ENCODE results near the gene SLC50A1.

Gene SLC50A1

DNA sequence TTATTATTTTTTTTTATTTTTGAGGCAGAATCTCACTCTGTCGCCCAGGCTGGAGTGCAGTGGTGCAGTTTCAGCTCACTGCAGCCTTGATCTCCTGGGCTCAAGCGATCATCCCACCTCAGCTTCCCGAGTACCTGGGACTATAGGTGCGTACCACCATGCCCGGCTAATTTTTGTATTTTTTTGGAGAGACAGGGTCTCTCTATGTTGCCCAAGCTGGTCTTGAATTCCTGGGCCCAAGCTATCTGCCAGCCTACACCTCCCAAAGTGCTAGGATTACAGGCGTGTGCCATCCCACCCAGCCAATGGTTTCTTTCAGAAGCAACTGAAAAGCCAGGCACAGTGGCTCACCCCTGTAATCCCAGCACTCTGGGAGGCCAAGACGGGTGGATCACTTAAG lies 35.2 kb downstream of the SLC50A1 start:
- H3K4me3 ChIP-seq (replicated peaks in 1 of 2; ENCODE audit: low read depth in 2 of 2, low read length in 2 of 2) = no peak overlapping the region
- TF ChIP-seq, protein P1, sequence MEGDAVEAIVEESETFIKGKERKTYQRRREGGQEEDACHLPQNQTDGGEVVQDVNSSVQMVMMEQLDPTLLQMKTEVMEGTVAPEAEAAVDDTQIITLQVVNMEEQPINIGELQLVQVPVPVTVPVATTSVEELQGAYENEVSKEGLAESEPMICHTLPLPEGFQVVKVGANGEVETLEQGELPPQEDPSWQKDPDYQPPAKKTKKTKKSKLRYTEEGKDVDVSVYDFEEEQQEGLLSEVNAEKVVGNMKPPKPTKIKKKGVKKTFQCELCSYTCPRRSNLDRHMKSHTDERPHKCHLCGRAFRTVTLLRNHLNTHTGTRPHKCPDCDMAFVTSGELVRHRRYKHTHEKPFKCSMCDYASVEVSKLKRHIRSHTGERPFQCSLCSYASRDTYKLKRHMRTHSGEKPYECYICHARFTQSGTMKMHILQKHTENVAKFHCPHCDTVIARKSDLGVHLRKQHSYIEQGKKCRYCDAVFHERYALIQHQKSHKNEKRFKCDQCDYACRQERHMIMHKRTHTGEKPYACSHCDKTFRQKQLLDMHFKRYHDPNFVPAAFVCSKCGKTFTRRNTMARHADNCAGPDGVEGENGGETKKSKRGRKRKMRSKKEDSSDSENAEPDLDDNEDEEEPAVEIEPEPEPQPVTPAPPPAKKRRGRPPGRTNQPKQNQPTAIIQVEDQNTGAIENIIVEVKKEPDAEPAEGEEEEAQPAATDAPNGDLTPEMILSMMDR (IDR thresholded peaks at IDR 0.05; ENCODE audit: low read depth, low read length) = no peak
- no peak for DNase-seq (ENCODE audit: low read depth in 2 of 2)

DNA sequence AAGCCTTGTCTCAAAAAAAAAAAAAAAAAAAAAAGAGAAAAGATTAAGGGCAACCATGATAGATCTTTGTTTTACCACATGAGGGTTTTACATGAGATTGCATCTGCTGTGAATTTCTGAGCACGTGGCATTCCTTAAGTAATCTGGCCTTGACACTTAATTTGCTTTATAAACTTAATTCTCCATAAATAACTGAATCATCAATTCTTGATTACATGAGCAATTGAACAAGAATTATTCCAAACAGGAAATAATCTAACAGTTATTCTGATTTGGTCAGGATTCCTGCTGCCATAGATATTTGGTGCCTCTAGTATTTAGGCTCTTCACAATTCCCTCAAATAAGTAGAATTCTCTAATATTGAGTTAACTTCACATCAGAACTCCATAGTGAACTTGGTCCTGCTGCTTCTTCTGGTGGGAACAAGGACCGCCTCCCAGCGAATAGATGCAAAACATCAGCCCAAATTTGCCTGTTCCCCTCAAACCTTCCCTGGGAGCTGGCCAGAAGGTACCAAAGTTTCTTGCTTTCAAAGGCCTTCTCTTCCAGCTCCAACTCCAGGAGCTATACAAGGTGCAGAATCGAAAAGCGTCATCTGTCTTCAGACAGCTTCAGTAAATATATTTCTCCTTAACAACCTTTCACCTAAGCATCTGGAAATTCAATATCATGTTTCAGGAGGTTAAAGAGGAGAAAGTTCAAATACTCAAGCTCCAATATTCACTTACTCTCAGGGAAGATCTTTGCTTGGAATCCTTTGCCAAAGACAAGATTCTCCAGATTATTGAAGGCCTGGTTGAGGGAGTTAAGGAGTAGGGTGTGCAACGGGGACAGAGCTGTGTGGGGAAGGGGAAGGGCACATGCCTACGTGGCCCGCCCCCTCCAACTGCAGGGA lies 36.4 kb downstream of the SLC50A1 start:
- DNase-seq (ENCODE audit: low read depth in 2 of 2) = no peak
- TF ChIP-seq, protein P1 (IDR thresholded peaks at IDR 0.05; ENCODE audit: low read depth, low read length) = no peak

DNA sequence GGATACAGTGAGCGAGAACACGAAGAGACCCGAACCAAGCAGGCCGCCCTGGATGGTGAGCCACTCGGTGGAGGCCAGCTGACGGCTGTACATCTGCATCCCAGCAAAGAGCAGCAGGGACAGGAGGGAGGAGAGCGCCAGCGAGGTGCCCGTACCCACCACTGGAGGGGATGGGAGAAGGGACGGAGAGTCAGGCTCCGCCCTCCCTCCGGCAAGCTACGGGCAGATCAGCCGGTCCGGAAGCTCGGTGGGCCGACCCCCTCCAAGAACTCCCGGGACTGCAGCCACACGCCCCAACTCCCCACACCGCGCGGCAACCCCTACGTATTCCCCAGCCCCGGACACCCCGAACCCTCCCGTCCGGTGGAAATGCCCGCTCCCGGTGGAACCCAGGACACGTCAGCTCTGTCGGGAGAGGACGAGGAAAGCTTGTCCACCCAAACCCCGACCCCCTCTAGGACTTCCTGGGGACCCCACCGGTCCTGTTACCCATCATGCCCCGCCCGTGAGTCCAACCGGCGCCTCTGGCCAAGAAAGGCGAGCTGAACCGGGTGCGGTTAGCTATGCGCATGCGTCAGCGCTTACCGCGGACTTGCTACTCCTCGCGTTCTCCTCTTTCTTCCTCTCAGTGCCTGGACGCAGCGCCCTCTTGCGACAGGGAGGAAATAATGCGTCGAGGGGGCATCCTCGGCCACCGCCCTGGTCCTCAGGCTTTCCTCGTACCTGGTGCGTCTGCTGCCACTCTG lies 37.3 kb downstream of the SLC50A1 start, which contains the start of gene KRTCAP2:
KRTCAP2 (minus strand) TSS at position 573 of the 746 bp plus-strand sequence; CDS start at position 493, 80 bp downstream.
- TF ChIP-seq, protein P1 (IDR thresholded peaks at IDR 0.05; ENCODE audit: low read depth, low read length) = peak; percentile 98
- DNase-seq (ENCODE audit: low read depth in 2 of 2) = peak; percentile 97 to 98
- peak within 1 kb of the TSS; percentile 94 to 97 for H3K4me3 ChIP-seq (replicated peaks in 1 of 2; ENCODE audit: low read depth in 2 of 2, low read length in 2 of 2)

More for the DNA sequence above, 36.4 kb downstream of the SLC50A1 start:
- H3K4me3 ChIP-seq (replicated peaks in 1 of 2; ENCODE audit: low read depth in 2 of 2, low read length in 2 of 2) = peak overlapping the region; percentile 94 to 97

DNA sequence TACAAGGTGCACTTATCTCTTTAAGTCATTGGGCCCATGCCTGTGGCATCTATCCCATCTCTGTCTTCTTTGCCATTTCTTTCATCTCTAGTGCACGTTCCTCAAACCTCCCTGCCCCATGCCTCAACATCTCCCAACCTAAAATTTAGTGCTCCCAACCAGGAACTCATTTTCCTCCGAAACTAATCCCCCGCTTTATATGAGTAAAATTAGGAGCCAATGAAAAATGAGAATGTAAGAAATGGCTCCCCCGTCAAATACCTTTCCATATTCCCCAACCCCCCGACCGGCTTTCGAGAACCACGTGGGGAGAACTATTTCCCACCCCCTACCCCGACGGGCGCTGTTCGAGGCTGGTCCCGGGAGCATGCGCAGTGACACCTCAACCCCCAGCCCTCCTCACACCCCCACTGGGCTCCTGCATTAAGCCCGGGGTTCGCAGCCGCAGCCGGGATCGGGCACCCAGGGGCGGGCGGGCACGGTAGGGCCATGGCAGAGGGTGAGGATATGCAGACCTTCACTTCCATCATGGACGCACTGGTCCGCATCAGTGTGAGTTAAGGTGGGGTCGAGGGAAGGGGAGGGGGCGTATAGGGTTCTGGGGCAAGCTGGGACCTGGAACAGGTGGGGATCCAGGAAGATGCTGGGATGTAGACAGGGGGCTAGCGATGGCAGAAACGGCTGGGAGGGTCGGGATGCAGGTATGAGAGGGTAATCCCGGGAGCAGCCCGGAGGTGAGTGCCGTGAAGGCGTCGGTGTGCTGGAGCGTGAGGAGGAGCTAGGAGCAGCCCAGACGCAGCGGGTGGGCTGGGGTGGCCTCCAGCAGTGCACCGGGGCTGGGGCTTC lies 38.0 kb downstream of the SLC50A1 start, which contains the start of gene TRIM46:
TRIM46 (plus strand) TSS at position 372 of the 846 bp plus-strand sequence; CDS start at position 490, 118 bp downstream.
- DNase-seq (ENCODE audit: low read depth in 2 of 2) = peak; percentile 41 to 56
- TF ChIP-seq, protein P1 (IDR thresholded peaks at IDR 0.05; ENCODE audit: low read depth, low read length) = no peak
- peak within 1 kb of the TSS; percentile 94 to 97 for H3K4me3 ChIP-seq (replicated peaks in 1 of 2; ENCODE audit: low read depth in 2 of 2, low read length in 2 of 2)

DNA sequence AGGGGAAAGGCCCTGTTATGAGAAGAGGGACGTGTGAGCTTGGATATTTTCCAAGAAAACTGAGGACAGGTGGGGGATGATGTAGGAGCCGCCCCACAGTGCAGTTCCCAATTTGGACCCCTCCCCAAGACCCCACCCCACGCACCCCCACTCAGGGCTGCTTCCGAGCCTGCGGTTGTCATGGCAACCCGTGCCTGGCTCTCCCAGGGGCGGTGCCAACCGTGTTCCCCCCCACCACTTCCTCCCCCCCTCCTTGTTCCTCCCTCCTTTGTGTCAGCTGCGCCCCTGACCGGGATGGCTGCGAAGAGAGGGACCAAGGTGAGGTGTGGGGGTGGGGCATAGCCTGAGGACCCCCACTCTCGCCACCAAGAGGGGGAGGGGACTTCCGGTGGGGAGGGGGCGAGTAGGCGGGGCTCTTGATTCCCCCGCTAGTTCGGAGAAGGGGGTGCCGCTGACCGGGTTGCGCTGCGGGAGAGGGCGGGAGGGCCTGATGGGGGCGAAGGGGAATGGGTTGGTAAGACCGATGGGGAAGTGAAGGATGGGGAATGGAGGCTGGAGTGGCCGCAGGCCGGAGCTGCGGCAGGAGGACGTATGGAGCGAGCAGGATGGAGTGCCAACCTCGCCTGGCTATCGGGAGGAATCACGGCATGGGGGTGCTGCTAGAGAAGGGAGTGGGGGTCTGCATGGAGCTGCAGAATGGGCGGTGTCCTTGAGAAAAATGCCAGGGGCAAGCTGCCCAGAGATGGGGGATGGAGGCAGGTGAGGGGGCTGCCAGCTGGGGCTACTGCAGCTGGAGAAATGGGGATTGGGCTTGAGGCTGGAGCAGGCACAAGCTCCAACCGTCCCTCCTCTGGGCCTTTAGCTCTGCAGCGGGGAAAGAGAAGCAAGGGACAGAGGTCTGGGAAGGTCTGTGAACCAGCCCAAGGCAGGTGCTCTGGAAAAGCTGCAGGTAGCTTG lies 39.0 kb downstream of the SLC50A1 start:
- TF ChIP-seq, protein P1 (IDR thresholded peaks at IDR 0.05; ENCODE audit: low read depth, low read length) = no peak
- DNase-seq (ENCODE audit: low read depth in 2 of 2) = peak in 1 of 2 donors; percentile 35
- peak overlapping the region; percentile 94 to 97 for H3K4me3 ChIP-seq (replicated peaks in 1 of 2; ENCODE audit: low read depth in 2 of 2, low read length in 2 of 2)

Data from cardiac fibroblast (primary cell).